Neutrophil (primary cell): ENCODE results near the gene ZMYM2.

Source experiments
- H3K27ac ChIP-seq: fragments of 200-600 bp; sonication (generic); 2 replicates; pipeline ENCODE4 v1.5.1; 2016; ENCODE audit warnings: mild to moderate bottlenecking, moderate library complexity
- H3K27me3 ChIP-seq: fragments of 200-600 bp; sonication (generic); 2 replicates; pipeline ENCODE4 v1.6.0; 2016; ENCODE audit warnings: mild to moderate bottlenecking
- H3K36me3 ChIP-seq: fragments of 200-600 bp; sonication (generic); 2 replicates; pipeline ENCODE4 v1.5.1; 2017
- H3K4me1 ChIP-seq, 2 experiments: fragments of 200-600 bp in 1 of 2; sonication (generic) in 1 of 2; 1 replicate in 1 of 2; 2 replicates in 1 of 2; pipeline versions ENCODE4 v1.5.1 to v1.6.1; 2013 to 2016; ENCODE audit warnings: low read depth in 1 of 2, low read length in 1 of 2, mild to moderate bottlenecking in 1 of 2, moderate library complexity in 1 of 2; ENCODE audit not compliant: control insufficient read depth in 1 of 2, insufficient read depth in 1 of 2
- H3K4me3 ChIP-seq, 2 experiments: fragments of 200-600 bp in 1 of 2; sonication (generic) in 1 of 2; 1 replicate in 1 of 2; 2 replicates in 1 of 2; pipeline ENCODE4 v1.5.1; 2013 to 2016; ENCODE audit warnings: low read depth in 1 of 2, low read length in 1 of 2, mild to moderate bottlenecking in 1 of 2, moderate library complexity in 1 of 2
- H3K9me3 ChIP-seq: fragments of 200-600 bp; sonication (generic); 2 replicates; pipeline ENCODE4 v1.5.1; 2016
- CTCF ChIP-seq: fragments of 200-600 bp; sonication (generic); IDR thresholded peaks from 2 replicates; pipeline ENCODE4 v1.5.1; 2016; ENCODE audit warnings: antibody characterized with exemption

The ZMYM2 gene

DNA sequence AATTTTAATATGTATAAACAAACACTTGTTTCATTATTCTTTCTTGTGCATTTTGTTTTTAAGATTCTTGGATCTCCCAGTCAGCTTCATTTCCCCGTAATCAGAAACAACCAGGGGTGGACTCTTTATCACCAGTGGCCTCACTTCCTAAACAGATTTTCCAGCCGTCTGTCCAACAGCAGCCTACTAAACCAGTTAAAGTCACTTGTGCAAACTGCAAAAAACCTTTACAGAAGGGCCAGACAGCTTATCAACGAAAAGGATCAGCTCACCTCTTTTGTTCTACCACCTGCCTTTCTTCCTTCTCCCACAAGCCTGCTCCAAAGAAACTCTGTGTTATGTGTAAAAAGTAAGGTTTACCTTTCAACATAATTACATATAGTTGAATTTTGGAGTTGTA, 44.3 kb downstream of the ZMYM2 start:
- Histone ChIP-seq H3K9me3 (no peaks in the 10 kb centered on the region), H3K36me3 (peaks cover 51% of the 10 kb centered on the region), H3K27me3 (no peaks in the 10 kb centered on the region), H3K4me3 (no peak overlapping the region), H3K27ac (no peak overlapping the region), H3K4me1 (no peaks in the 10 kb centered on the region)
- TF ChIP-seq CTCF = no peak

- Histone ChIP-seq H3K36me3 (peaks cover 58% of the 10 kb centered on the region), H3K4me3 (no peak overlapping the region), H3K27me3 (no peaks in the 10 kb centered on the region), H3K27ac (no peak overlapping the region), H3K9me3 (no peaks in the 10 kb centered on the region), H3K4me1 (no peaks in the 10 kb centered on the region)
- no peak for TF ChIP-seq CTCF
Measured at GRCh38 chr13:20006206-20006605, 47.7 kb downstream of the ZMYM2 start.

- Histone ChIP-seq H3K4me3 (no peak overlapping the region), H3K9me3 (no peaks in the 10 kb centered on the region), H3K4me1 (no peaks in the 10 kb centered on the region), H3K27me3 (no peaks in the 10 kb centered on the region), H3K36me3 (peaks cover 10% of the 10 kb centered on the region), H3K27ac (no peak overlapping the region)
- no peak for TF ChIP-seq CTCF
Measured at GRCh38 chr13:20015763-20016162, 57.2 kb downstream of the ZMYM2 start.

- no peaks in the 10 kb centered on the region for H3K9me3 ChIP-seq
- H3K4me1 ChIP-seq = no peaks in the 10 kb centered on the region
- H3K27me3 ChIP-seq = no peaks in the 10 kb centered on the region
- no peak overlapping the region for H3K4me3 ChIP-seq
- H3K27ac ChIP-seq = no peak overlapping the region
- TF ChIP-seq CTCF = no peak
- peaks cover 13% of the 10 kb centered on the region for H3K36me3 ChIP-seq
Measured at GRCh38 chr13:20016649-20017364, 58.3 kb downstream of the ZMYM2 start.

GRCh38 chr13:20017365-20017711, 58.8 kb downstream of the ZMYM2 start:
- H3K4me3 ChIP-seq = no peak overlapping the region
- no peaks in the 10 kb centered on the region for H3K4me1 ChIP-seq
- H3K27me3 ChIP-seq = no peaks in the 10 kb centered on the region
- peaks cover 15% of the 10 kb centered on the region for H3K36me3 ChIP-seq
- H3K9me3 ChIP-seq = no peaks in the 10 kb centered on the region
- TF ChIP-seq CTCF = no peak
- no peak overlapping the region for H3K27ac ChIP-seq
